GM19395 (cell line): ENCODE data around the gene SKIDA1.

Experiments used
- ATAC-seq: cut with Tn5 transposase; IDR thresholded peaks from one replicate; pipeline ENCODE4 v1.9.1; 2021; ENCODE audit warnings: mild to moderate bottlenecking, moderate library complexity; ENCODE audit not compliant: unreplicated experiment

SKIDA1 gene

GRCh38 chr10:21487416-21488180, 37.9 kb downstream of the SKIDA1 start:
- ATAC-seq: no peak

GRCh38 chr10:21482821-21483220, 42.7 kb downstream of the SKIDA1 start:
- no peak for ATAC-seq

DNA sequence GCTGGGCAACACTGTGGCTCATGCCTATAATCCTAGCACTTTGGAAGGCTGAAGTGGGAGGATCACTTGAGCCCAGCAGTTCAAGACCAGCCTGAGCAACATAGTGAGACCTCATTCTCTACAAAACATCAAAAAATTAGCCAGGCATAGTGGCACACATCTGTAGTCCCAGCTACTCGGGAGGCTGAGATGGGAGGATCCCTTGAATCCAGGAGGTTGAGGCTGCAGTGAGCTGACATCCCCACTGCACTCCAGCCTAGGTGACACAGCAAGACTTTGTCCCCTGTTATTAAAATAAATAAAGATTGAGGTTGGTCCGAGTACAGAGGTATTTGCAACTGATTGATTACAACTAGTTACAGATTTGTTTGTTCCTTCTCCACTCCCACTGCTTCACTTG, 44.1 kb downstream of the SKIDA1 start:
- ATAC-seq: no peak

DNA sequence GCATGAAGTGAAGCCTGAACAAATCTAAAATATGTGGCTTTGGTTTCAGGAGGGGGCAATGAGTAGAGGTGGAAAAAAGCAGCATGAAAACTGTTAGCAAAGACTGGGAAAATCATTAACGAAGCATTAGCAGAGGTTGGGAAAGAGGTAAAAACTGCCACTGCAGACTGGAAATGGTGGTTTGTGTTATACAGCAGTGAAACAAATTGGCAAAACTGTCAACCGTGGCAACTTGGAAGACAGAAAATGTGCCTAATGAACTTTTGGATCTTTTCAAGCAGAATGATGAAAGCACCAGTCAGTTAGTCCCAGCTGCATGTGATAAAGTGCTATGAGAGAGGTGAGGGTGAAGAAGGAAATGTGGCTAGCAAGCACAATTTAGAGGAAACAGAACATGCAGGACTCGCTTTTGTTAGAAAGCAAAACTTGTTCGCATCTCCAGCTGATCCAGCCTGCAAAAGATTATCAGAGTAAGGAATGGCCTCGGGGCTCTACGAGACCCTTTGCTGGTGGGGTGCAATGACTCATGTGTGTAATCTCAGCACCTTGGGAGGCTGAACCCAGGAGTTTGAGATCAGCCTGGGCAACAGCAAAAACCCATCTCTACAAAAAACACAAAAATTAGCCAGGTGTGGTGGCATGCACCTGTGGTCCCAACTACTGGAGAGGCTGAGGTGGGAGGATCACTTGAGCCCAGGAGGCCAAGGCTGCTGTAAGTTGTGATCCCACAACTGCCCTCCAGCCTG, 45.7 kb downstream of the SKIDA1 start:
- ATAC-seq: no peak

DNA sequence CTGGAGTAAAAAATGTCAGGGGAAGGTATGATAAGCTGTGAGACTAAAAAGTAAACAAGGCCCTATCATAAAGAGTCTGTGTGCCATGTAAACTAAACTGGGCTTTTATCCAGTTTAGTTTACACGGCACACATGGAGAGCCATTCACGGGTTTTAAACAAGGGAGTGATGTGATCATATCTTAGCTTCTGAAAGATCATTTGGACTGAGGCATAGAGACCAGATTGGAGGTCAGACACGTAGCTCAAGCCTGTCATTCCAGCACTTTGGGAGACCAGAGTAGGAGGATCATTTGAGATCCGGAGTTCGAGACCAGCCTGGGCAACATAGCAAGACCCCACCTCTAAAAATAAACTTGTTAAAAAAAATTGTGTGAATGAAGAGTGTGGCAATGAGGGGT, 50.1 kb downstream of the SKIDA1 start:
- ATAC-seq: no peak

- ATAC-seq: no peak
Observed at GRCh38 chr10:21473541-21473940, 51.9 kb downstream of the SKIDA1 start.

GRCh38 chr10:21473135-21473534, 52.3 kb downstream of the SKIDA1 start:
- ATAC-seq: no peak

DNA sequence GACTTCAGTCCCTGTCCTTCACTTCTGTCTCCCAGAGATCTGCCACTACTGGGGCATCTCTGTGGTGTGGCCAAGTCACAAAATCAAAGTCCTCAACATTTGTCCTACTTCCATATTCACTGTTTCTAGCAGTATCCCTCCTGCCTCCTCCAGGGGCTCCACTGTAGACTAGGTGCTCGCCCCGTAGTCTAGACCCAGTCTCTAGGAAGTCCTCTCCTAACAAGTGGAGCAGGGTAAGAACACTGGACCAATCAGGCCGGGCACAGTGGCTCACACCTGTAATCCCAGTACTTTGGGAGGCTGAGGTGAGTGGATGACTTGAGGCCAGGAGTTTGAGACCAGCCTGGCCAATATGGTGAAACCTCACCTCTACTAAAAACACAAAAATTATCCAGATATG, 57.4 kb downstream of the SKIDA1 start:
- ATAC-seq: no peak

GRCh38 chr10:21467633-21468032, 57.8 kb downstream of the SKIDA1 start:
- ATAC-seq: no peak

GRCh38 chr10:21464134-21464533, 61.3 kb downstream of the SKIDA1 start:
- ATAC-seq: no peak
